CD4-positive, alpha-beta T cell treated with Interleukin-2 at 100 ng/mL for 4 hours (primary cell): ENCODE results near the gene CALR.
"Not testable (repeated sequence)": the region's sequence is repeated elsewhere in the genome, so short reads cannot be mapped to it uniquely, and the experiment has no call there.

ENCODE experiments used
- DNase-seq: peaks from one replicate; pipeline ENCODE4 v3.0.0-alpha.2; 2020; ENCODE audit warnings: low spot score

Gene CALR

DNA sequence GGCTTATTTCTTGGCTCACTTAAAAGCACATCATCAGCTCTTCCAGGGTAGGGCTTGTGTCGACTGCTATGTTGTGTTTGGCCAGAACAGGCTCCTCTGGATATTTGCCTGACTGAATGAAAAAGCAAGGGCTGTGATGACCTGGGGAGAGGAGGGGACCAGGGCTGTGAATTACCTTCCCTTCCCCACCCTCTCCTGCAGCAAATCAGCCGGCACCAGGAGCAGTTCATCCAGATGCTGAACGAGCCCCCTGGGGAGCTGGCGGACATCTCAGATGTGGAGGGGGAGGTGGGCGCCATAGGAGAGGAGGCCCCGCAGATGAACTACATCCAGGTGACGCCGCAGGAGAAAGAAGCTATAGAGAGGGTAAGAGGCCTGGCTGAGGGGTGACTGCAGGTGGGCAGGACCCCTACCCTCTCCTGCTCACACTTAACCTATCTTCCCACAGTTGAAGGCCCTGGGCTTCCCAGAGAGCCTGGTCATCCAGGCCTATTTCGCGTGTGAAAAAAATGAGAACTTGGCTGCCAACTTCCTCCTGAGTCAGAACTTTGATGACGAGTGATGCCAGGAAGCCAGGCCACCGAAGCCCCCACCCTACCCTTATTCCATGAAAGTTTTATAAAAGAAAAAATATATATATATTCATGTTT is 14.2 kb downstream of the CALR start:
- no peak for DNase-seq

DNA sequence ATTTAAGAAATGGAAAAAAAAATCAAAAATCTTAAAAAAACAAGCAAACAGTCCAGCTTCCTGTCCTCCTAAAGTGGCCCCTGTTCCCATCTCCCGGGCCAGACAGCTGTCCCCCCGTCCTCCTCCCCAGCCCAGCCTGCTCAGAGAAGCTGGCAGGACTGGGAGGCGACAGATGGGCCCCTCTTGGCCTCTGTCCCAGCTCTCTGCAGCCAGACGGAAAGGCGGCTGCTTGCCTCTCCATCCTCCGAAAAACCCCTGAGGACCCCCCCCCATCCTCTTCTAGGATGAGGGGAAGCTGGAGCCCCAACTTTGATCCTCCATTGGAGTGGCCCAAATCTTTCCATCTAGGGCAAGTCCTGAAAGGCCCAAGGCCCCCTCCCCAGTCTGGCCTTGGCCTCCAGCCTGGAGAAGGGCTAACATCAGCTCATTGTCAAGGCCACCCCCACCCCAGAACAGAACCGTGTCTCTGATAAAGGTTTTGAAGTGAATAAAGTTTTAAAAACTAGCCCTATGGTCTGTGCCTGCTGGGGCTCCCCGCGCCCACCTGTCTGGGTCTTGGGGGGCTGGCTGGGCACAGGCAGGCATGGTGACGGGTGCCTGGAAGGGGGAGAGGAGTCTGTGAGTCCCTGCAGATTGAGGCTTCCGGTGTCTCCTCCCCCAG is 14.9 kb downstream of the CALR start:
- no peak for DNase-seq

DNA sequence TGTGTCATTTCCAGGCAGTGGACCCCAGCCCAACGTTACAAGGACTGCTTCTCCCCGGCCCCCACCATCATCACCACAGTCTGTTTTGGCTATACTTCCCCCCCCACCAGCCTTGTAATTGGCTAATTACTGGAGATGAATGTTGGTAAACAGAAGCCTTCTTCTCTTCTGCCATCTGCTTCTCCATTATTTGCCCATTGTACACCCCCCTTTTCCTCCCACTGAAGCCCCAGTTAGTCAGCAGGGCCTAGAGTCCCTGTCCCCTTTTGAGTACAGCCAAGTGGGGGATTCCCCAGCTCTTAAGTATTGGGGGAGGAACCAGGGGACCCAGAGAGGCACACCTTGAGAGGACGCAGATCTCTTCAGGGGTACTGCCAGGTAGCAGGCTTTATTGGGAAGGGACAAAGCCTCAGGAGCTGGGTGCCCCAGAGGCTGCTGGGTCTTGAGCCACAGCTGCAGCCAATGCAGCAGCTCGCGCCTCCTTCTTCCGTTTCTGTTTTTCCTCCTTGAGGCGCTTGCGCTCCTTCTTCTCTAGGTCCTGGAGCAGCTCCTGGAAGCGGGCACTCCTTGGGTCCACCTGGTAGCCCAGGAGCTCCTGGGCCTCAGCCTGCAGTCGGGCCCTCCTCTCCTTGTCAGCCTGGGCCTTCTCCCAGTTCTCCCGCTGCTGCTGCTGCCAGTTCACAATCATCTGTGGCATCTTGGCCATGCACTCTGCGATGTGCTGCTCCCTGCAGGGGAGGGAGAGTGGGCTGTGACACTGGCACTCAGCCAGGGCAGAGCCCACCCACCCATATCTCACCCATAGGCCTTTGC is 15.6 kb downstream of the CALR start:
- DNase-seq: no peak

- no peak for DNase-seq
These were observed 16.2 kb downstream of the CALR start for GRCh38 chr19:12954612-12954962.

DNA sequence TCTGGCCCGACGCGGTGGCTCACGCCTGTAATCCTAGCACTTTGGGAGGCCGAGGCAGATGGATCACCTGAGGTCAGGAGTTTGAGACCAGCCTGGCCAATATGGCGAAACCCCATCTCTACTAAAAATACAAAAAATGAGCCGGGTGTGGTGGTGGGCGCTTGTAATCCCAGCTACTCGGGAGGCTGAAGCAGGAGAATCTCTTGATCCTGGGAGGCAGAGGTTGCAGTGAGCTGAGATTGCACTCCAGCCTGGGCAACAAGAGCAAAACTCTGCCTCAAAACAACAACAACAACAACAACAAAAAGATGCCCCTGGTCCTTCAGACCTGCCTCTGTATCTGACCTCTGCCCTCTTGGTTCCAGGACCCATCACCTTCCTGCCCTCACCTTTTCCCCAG is 17.2 kb downstream of the CALR start:
- DNase-seq: not testable (repeated sequence)

DNA sequence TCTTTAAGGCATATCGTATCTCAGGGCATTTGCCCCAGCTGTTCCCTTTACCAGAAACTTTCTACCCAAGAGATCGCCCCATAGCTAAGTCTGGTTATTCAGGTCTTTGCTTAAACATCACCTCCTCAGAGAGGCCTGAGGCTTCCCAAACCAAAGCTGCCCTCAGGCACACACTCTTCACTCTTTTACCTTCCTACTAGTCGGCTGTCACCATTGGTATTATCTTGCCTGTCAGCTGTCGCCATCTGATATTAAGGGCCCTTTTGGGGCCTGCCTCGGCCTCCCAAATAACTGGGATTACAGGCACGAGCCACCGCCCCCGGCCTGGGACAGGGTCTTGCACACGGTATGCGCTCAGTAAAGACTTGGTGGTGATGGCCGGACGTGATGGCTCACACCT is 17.6 kb downstream of the CALR start:
- DNase-seq: no peak

GRCh38 chr19:12956446-12957388 is 18.3 kb downstream of the CALR start, which contains the start of gene GADD45GIP1:
GADD45GIP1 (minus strand) TSS chr19:12957223; CDS start chr19:12957212, 11 bp downstream.
- DNase-seq: peak; percentile 83

- DNase-seq: not testable (repeated sequence)
These were observed 19.1 kb downstream of the CALR start for GRCh38 chr19:12957389-12957952.

DNA sequence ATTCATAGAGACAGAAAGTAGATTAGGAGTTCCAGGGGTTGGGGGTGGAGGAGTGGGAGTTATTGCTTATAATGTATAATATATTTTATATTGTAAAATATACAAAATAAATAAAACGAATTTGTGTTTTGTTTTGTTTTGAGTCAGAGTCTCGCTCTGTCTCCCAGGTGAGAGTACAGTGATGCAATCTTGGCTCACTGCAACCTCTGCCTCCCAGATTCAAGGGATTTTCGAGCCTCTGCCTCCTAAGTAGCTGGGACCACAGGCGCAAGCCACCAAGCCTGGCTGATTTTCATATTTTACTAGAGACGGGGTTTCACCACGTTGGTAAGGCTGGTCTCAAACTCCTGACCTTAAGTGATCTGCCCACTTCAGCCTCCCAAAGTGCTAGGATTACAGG is 21.1 kb downstream of the CALR start:
- DNase-seq: no peak

DNA sequence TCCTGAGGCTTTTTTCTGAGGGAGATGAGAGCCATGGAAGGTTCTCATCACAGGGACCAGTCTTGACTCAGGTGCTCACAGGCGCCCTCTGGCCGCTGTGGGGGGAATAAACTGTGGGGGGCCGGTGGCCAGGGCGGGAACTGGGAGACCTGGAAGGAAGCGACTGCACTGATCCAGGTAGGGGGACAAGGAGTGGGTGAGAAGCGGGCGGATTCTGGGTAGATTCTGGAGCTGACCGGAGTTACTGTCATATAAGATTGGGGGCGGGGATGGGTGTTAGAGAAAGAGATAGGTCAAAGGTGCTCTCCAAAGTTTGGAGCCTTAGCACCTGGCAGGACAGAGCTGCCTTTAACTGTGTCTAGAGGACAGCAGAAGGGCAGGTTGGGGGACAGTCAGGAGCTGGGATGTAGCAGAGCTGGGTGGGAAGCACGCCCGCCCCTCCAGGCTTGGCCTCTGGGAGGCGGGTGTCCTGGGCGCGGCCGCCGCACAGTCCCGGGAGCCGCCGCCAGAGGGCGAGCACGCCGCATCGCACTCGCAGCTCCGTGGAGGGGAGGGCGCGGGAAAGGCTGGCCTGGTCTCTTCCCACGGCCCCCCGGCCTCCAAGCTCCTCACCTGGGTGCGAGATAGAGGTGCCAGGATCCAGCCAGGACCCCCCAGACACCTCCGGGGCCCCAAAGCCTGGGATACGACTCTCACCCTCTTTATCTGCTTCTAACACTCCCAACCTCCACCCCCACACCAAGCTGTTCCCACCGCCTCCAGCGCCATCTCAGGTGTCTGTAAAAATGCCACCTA is 26.8 kb downstream of the CALR start:
- peak; percentile 84 for DNase-seq

DNA sequence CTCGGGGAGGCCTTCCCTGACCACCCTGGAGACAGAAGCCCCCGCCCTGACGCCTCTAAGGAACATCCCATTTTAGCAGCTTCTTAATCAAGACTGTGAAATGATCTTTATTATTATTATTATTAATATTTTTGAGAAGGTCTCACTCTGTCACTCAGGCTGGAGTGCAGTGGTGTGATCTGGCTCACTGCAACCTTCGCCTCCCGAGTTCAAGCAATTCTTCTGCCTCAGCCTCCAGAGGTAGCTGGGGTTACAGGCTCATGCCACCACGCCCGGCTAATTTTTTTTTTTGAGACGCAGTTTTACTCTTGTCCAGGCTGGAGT is 27.4 kb downstream of the CALR start:
- DNase-seq: no peak

DNA sequence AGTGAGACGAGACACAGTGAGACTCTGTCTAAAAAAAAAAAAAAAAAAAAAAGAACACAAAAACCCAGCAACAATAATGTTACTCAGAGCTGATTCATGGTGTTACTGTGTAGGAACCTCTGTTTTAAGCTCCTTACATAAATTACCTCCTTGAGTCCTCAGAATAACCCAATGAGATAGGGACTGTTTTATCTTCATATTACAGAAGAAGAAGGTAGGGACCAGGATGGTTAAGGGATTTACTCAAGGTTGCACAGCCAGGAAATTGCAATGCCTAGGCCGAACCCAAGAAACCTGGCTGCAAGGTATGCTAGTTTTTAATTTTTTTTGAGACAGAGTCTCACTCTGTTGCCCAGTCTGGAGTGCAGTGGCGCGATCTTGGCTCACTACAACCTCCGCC is 29.5 kb downstream of the CALR start:
- no peak for DNase-seq

GRCh38 chr19:12969292-12969988 is 31.0 kb downstream of the CALR start, which contains the start of gene DAND5:
DAND5 (plus strand) TSS chr19:12969576; CDS start chr19:12969661, 85 bp downstream.
- DNase-seq: no peak

DNA sequence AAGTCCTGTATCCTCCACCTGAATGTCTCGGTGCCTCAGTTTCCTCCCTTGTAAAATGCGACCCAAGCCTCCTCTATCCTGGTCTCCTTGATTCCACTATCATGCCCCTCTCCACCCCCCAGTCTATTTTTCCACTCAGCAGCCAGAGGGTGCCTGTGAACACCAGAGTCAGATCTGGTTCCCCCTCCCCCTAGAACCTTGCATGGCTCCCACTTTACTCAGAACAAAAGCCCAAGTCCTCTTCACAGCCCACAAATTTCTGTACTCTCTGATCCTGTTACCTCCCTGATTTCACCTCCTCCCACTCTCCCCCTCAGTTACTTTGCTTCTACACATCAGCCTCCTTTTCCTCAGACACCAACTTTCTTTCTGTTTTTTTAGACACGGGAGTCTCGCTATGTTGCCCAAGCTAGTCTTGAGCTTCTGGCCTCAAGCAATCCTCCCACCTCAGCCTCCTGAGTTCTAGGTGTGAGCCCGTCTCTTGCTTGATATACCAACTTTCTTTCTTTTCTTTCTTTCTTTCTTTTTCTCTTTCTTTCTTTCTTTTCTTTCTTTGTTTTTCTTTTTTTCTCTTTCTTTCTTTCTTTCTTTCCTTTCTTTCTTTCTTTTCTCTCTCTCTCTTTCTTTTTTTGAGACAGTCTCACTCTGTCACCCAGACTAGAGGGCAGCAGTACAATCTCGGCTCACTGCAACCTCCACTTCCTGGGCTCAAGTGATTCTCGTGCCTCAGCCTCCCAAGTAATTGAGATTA is 31.8 kb downstream of the CALR start:
- no peak for DNase-seq

- DNase-seq: no peak
These were observed 34.8 kb downstream of the CALR start for GRCh38 chr19:12973236-12973635.

- no peak for DNase-seq
These were observed 36.2 kb downstream of the CALR start for GRCh38 chr19:12974301-12975220.

DNA sequence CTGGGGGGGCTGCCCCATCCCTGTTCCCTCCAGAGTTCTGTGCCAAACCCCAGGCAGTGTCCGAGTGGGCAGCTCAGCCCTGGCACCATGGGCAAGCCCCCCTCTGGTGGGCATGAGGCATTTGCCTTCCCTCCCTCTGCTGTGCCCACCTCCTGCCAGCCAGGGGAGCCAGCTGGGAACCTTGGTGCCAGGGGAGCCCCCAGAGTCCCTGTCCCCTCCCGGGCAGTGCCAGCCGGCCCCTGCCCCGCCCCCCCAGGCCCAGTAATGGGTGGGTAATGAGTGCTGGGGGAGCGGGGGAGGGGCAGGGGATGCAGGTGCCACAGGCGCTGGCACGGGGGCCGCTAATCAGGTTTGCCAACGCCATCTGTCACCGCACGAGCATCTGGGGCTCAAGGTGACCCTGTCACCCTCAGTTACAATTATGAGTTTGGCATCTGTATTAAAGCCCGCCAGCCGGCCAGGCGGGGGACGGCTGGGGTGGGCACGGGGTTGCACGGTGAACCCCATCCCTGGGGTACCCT is 36.9 kb downstream of the CALR start:
- DNase-seq: no peak

GRCh38 chr19:12976109-12976508 is 37.7 kb downstream of the CALR start:
- not testable (repeated sequence) for DNase-seq
